GM12801 (cell line): ENCODE data around the gene C7orf25.

Experiments
- CTCF ChIP-seq: IDR thresholded peaks from one replicate; pipeline ENCODE4 v1.5.1; 2011; ENCODE audit warnings: control low read depth; ENCODE audit not compliant: insufficient read length; ENCODE audit errors: extremely low read depth

Gene C7orf25

GRCh38 chr7:42869131-42870020 lies 42.5 kb downstream of the C7orf25 start:
- TF ChIP-seq CTCF = no peak

GRCh38 chr7:42868480-42868879 lies 43.4 kb downstream of the C7orf25 start:
- TF ChIP-seq CTCF = no peak
